Activated CD4-positive, alpha-beta T cell treated with anti-CD3 and anti-CD28 coated beads for 4 hours (primary cell): ENCODE data around the gene GRK2.
"Not testable (repeated sequence)": the region's sequence is repeated elsewhere in the genome, so short reads cannot be mapped to it uniquely, and the experiment has no call there.

Experiments used
- DNase-seq, 2 donors: peaks; one replicate each; pipeline ENCODE4 v3.0.0-alpha.2; 2020

The GRK2 gene

DNA sequence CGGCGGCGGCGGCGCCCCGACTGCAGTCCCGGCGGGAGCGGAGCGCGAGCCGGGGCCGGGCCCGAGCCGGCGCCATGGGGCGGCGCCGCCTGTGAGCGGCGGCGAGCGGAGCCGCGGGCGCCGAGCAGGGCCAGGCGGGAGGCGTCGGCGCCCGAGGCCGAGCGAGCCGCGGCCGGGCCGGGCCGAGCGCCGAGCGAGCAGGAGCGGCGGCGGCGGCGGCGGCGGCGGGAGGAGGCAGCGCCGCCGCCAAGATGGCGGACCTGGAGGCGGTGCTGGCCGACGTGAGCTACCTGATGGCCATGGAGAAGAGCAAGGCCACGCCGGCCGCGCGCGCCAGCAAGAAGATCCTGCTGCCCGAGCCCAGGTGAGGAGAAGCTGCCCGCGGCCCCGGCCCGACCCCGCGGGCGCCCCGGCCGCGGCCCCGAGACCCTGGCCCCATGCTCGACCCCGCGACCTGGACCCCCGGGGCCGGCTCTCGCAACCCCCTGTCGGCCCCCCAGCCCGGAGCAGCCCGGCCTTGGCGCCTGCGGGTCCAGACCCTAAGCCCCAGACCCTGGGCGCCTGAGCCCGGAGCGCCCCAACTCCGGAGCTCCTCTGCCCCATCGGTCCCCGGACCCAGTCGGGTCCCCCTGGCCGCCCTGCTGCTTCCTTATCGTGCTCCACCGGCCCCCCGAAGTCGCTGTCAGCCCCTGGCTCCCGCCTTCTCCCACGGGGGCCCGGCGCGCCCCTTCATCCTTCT is at the start of gene GRK2:
Gene GRK2 (plus strand): TSS at position 25 of the 739 bp plus-strand sequence. CDS start 227 bp downstream, at position 252.
- DNase-seq = no peak

DNA sequence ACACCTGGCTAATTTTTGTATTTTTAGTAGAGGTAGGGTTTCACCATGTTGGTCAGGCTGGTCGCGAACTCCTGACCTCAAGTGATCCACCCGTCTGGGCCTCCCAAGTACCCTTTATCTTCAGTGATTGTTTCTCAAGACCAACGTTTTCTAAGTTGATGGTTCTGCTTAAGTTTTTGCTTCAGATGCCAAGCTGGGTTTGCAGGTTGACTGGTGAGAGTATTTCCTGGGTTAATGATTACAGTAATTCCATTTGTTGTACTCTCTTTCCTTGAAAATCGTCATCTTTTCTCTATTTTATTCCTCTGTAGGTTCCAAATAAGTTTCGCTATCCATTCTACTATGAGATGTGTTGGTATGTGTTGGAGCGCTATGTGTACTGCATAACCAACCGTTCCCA is 38.5 kb upstream of the GRK2 start:
- no peak for DNase-seq

GRCh38 chr11:67230406-67230805 is 35.9 kb upstream of the GRK2 start:
- no peak for DNase-seq

GRCh38 chr11:67230886-67231285 is 35.4 kb upstream of the GRK2 start:
- DNase-seq = no peak

DNA sequence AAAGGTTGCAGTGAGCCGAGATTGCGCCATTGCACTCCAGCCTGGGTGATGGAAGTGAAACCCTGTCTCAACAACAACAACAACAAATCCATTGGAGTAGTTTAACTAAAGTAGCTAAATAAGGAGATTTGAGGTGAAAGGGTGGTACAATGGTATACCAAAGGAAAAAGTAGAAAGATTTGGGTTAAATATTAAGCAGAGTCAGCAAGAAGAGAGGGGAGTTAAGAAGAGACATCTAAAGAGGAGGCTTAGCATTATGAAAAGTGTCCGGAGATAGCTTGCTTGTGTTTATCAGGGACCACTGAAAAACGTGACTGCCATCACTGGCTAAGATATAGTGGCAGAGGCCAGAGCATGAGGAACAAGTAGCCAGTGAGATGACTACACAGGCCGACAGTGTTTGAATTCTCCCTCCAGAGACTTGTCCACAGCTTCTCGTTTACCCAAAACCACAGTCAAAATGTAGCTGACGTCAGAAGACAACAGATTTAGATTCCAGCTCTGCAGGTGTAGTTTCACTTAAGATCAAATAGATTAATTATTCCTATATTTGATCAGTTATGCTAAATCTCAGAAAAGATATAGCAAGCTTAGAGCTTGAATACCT is 32.6 kb upstream of the GRK2 start:
- DNase-seq = no peak

GRCh38 chr11:67234571-67234970 is 31.7 kb upstream of the GRK2 start:
- DNase-seq = not testable (repeated sequence)

GRCh38 chr11:67237574-67237973 is 28.7 kb upstream of the GRK2 start:
- no peak for DNase-seq

DNA sequence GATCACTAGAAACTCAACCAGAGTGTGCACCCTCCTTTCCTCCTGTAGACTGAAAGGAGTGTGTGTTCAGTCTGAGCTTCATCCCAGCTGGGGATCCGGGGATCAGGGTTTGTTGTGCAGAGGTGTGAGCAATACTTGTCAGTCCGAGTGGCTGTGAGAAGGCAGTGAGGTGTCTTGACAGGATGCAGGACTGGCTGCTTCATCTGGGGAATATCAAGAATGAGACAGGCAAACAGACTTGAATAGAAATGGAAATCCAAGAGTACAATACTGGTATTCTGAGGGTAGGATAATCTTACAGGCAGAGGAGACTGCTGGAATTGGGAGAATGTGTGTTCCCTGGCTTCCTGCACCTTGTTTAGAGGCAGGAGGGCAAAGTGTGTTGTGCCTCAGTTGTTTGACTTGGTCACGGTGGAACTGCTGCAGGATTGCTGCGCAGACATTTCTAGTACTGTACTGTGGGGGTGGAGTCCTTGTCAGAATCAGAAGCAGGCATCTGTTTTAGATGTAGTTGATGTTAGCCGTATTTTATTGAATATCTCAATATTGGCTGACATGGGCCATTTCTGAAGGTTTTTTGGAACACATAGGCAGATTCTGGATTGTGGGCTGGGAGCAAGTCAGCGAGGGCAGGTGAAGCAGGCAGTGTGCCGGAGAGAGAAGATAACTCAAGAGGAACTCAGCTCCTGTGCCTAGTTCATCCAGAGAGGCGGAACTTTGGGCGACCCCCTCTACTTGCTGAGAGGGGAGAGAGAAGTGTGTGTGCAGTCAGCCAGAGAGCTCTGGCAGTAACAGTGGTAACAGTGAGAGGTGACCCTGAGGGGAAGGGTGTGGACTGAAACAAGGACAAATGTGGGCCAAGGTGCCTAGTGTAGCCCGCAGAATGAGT is 27.1 kb upstream of the GRK2 start:
- DNase-seq = no peak

GRCh38 chr11:67239783-67240575 is 26.3 kb upstream of the GRK2 start:
- DNase-seq = peak; percentile 94 to 96

DNA sequence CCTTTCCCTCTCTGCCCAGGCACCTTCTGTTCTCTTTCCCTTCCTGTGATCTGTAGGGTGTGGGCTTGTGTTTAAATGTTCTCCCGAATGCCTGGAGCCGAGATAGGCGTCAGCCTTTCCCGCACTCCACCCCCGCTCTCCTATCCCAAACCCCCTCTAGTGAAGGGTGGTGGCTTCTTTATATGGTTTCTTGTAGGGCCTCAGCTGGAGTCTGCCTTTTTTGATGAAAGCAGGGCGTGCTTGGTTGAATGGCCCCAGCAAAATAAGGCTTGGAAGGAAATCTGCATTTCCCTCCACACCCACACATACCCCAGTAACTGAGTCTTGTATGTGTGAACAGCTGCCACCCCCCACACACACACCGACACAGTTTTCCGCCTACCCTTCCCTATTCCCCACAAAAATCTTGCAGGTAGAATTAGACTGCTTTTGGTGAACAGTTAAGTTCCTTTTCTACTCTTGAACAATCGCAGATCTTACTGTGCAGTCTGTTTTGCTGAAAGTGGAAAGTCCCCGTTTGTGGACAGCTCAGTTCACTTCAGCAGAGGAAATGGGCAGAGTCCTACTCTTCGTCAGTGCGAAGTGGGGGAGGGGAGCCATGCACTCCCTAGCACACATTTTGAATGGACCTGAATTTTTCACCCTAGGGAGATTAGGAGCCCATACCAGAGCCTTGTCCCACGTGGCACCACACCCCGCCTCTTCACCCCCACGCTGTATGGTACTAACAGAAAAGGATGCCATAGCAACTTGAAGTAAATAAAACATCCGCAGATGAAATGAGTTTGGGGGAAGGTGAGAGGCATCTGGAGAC is 25.5 kb upstream of the GRK2 start:
- peak; percentile 70 to 72 for DNase-seq

DNA sequence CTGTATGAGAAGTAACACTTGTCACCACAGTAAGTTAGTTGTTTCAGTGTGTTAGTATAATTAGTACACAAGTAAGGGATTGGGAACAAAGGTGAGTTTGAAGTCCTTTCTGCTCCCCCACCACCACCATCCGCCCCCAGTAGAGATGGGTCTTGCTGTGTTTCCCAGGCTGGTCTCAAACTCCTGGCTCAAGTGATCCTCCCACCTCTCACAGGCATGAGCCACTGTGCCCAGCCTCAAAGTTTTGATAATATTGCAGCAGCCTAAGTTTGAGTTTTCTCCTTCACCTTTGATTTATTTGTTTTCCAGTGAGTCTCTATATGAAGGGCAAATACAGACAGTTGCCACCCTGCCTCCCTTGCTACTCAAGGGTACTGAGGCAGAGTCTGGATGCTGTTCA is 23.7 kb upstream of the GRK2 start:
- no peak for DNase-seq

- DNase-seq = no peak
These were observed 23.2 kb upstream of the GRK2 start for GRCh38 chr11:67243051-67243450.

GRCh38 chr11:67245046-67245445 is 21.2 kb upstream of the GRK2 start:
- DNase-seq = no peak

GRCh38 chr11:67247946-67248550 is 18.2 kb upstream of the GRK2 start:
- no peak for DNase-seq

- DNase-seq = no peak
These were observed 17.6 kb upstream of the GRK2 start for GRCh38 chr11:67248653-67249052.

- DNase-seq = no peak
These were observed 15.9 kb upstream of the GRK2 start for GRCh38 chr11:67250059-67251043.

DNA sequence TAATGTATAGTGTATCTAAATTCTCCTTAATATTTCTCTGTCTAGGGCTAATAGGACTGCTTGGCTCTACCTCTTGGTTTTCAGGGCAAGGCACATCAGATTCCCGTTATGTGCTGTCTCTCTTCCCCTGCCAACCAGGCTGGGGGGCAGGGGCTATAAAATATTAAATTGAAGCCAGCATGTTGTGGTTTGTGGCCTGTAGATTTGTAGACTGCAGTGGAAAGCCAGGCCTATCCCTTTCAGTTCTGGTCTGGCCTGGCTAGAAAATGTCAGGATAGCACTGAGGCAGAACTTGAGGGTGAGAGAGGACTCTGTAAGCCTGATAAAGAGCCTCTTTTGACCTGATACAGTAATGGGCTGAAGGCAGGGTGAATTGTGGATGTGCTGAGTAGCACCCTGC is 14.4 kb upstream of the GRK2 start:
- no peak for DNase-seq

GRCh38 chr11:67252831-67253239 is 13.4 kb upstream of the GRK2 start:
- DNase-seq = no peak

GRCh38 chr11:67253872-67254624 is 12.2 kb upstream of the GRK2 start:
- no peak for DNase-seq
